H9 (cell line): ENCODE data around the gene LDLRAD4. TPM values are rescaled to one million over a fixed set of nuclear protein-coding genes. Genes with fewer than 3 reads are reported as not detected.

Source experiments
- DNase-seq: peaks from one replicate; pipeline ENCODE4 v3.0.0-alpha.2; 2017
- H2AFZ ChIP-seq: one replicate; pipeline ENCODE4 v1.6.1; 2013; ENCODE audit warnings: mild to moderate bottlenecking, low read length, control low read depth, moderate library complexity
- H2AK5ac ChIP-seq: 2 replicates; pipeline ENCODE4 v1.6.1; 2013; ENCODE audit warnings: low read length, control low read depth, mixed read lengths; ENCODE audit not compliant: insufficient read length
- H2BK120ac ChIP-seq: one replicate; pipeline ENCODE4 v1.6.1; 2013; ENCODE audit warnings: low read depth, mild to moderate bottlenecking, low read length, control low read depth, inconsistent platforms; ENCODE audit not compliant: poor library complexity, severe bottlenecking
- H2BK12ac ChIP-seq: 2 replicates; pipeline ENCODE4 v1.6.1; 2013; ENCODE audit warnings: low read length, control low read depth, mixed read lengths, low read depth; ENCODE audit not compliant: insufficient read length
- H2BK15ac ChIP-seq: 2 replicates; pipeline ENCODE4 v1.6.1; 2013; ENCODE audit warnings: low read depth, low read length, control low read depth
- H2BK20ac ChIP-seq: one replicate; pipeline ENCODE4 v1.6.1; 2013; ENCODE audit warnings: low read depth, mild to moderate bottlenecking, low read length, control low read depth, inconsistent platforms; ENCODE audit not compliant: poor library complexity, severe bottlenecking
- H2BK5ac ChIP-seq: 2 replicates; pipeline ENCODE4 v1.6.1; 2013; ENCODE audit warnings: low read length, control low read depth, mixed read lengths; ENCODE audit not compliant: insufficient read length
- H3K14ac ChIP-seq: 2 replicates; pipeline ENCODE4 v1.6.1; 2013; ENCODE audit warnings: low read length, control low read depth; ENCODE audit not compliant: insufficient read depth
- H3K18ac ChIP-seq: 2 replicates; pipeline ENCODE4 v1.6.1; 2013; ENCODE audit warnings: low read depth, mild to moderate bottlenecking, mixed read lengths, low read length, control low read depth; ENCODE audit not compliant: insufficient read length
- H3K23ac ChIP-seq: 2 replicates; pipeline ENCODE4 v1.6.1; 2013; ENCODE audit warnings: low read length, control low read depth, mixed read lengths, low read depth; ENCODE audit not compliant: insufficient read length
- H3K23me2 ChIP-seq: 2 replicates; pipeline ENCODE4 v1.6.1; 2013; ENCODE audit warnings: low read depth, mild to moderate bottlenecking, mixed read lengths, low read length, control low read depth; ENCODE audit not compliant: insufficient read length, poor library complexity, severe bottlenecking
- H3K27ac ChIP-seq: 2 replicates; pipeline ENCODE4 v1.5.1; 2013; ENCODE audit warnings: low read length, control low read depth, mixed read lengths, low read depth; ENCODE audit not compliant: insufficient read length
- H3K27me3 ChIP-seq: 2 replicates; pipeline ENCODE4 v1.6.1; 2013; ENCODE audit warnings: low read length, control low read depth, inconsistent platforms; ENCODE audit not compliant: insufficient read depth
- H3K4ac ChIP-seq: 2 replicates; pipeline ENCODE4 v1.6.1; 2013; ENCODE audit warnings: low read depth, mild to moderate bottlenecking, control low read depth, inconsistent platforms, low read length, moderate library complexity
- H3K4me1 ChIP-seq: 2 replicates; pipeline ENCODE4 v1.6.1; 2013; ENCODE audit warnings: low read length, control low read depth, inconsistent platforms; ENCODE audit not compliant: insufficient read depth
- H3K4me2 ChIP-seq: 2 replicates; pipeline ENCODE4 v1.6.1; 2013; ENCODE audit warnings: low read length, control low read depth, mixed read lengths; ENCODE audit not compliant: insufficient read length, insufficient read depth
- H3K56ac ChIP-seq: 2 replicates; pipeline ENCODE4 v1.6.1; 2013; ENCODE audit warnings: low read depth, mild to moderate bottlenecking, mixed read lengths, low read length, control low read depth; ENCODE audit not compliant: insufficient read length
- H3K79me1 ChIP-seq: 2 replicates; pipeline ENCODE4 v1.6.1; 2013; ENCODE audit warnings: low read depth, mild to moderate bottlenecking, moderate library complexity, low read length, control low read depth, inconsistent platforms; ENCODE audit not compliant: insufficient read depth, poor library complexity, severe bottlenecking
- H3K79me2 ChIP-seq: 2 replicates; pipeline ENCODE4 v1.6.1; 2013; ENCODE audit warnings: low read length, control low read depth, inconsistent platforms; ENCODE audit not compliant: insufficient read depth
- H3K9ac ChIP-seq: 2 replicates; pipeline ENCODE4 v1.6.1; 2013; ENCODE audit warnings: low read length, control low read depth, mixed read lengths; ENCODE audit not compliant: insufficient read length; ENCODE audit errors: extremely low read depth
- H3K9me3 ChIP-seq: one replicate; pipeline ENCODE4 v1.6.1; 2013; ENCODE audit warnings: low read depth, low read length, inconsistent platforms; ENCODE audit not compliant: control insufficient read depth
- H3T11ph ChIP-seq: one replicate; pipeline ENCODE4 v1.6.1; 2013; ENCODE audit warnings: mild to moderate bottlenecking, low read length, control low read depth, inconsistent platforms
- H4K20me1 ChIP-seq: one replicate; pipeline ENCODE4 v1.6.1; 2013; ENCODE audit not compliant: control insufficient read depth, insufficient read length, insufficient read depth
- H4K5ac ChIP-seq: 2 replicates; pipeline ENCODE4 v1.6.1; 2013; ENCODE audit warnings: low read depth, mild to moderate bottlenecking, mixed read lengths, low read length, control low read depth; ENCODE audit not compliant: insufficient read length
- H4K8ac ChIP-seq: replicated peaks from 2 replicates; pipeline ENCODE4 v1.6.1; 2013; ENCODE audit warnings: low read length, control low read depth, mixed read lengths, low read depth; ENCODE audit not compliant: insufficient read length
- H4K91ac ChIP-seq: 2 replicates; pipeline ENCODE4 v1.6.1; 2013; ENCODE audit warnings: low read depth, mild to moderate bottlenecking, moderate library complexity, mixed read lengths, low read length, control low read depth; ENCODE audit not compliant: insufficient read length
- H3K27ac Mint-ChIP-seq, 3 experiments: 2 replicates in 2 of 3; 3 replicates in 1 of 3; pipeline ENCODE4 v1.8.0; 2020 to 2021; ENCODE audit warnings: mixed read lengths in 3 of 3, mild to moderate bottlenecking in 1 of 3, moderate library complexity in 1 of 3
- H3K27me3 Mint-ChIP-seq: 2 replicates; pipeline ENCODE4 v1.8.0; 2021; ENCODE audit warnings: low read depth, mild to moderate bottlenecking, moderate library complexity, mixed read lengths
- H3K36me3 Mint-ChIP-seq, 3 experiments: 2 replicates in 2 of 3; 3 replicates in 1 of 3; pipeline ENCODE4 v1.8.0; 2020 to 2021; ENCODE audit warnings: low read depth in 3 of 3, mixed read lengths in 3 of 3; ENCODE audit not compliant: insufficient read depth in 1 of 3
- H3K4me1 Mint-ChIP-seq, 2 experiments: 2 replicates each; pipeline ENCODE4 v1.8.0; 2020; ENCODE audit warnings: mixed read lengths in 2 of 2
- H3K4me3 Mint-ChIP-seq, 2 experiments: 2 replicates in 1 of 2; 3 replicates in 1 of 2; pipeline ENCODE4 v1.8.0; 2020 to 2021; ENCODE audit warnings: mild to moderate bottlenecking in 2 of 2, mixed read lengths in 2 of 2, moderate library complexity in 1 of 2
- H3K9me3 Mint-ChIP-seq, 2 experiments: 2 replicates in 1 of 2; 3 replicates in 1 of 2; pipeline ENCODE4 v1.8.0; 2020; ENCODE audit warnings: mild to moderate bottlenecking in 2 of 2, mixed read lengths in 2 of 2, moderate library complexity in 1 of 2
- WGBS: extraction: QIAGEN DNeasy Blood & Tissue Kit; methylation state at CpG from one replicate; pipeline ENCODE4 v1.1.7; 2013; ENCODE audit warnings: missing lambda C conversion rate, low lambda C conversion rate, mixed read lengths; ENCODE audit not compliant: insufficient read length; ENCODE audit errors: extremely low coverage; 5-methylcytosine and 5-hydroxymethylcytosine counted together
- total RNA-seq: library from RNA; stranded (reverse); gene quantifications from 2 replicates; pipeline ENCODE4 v1.2.1, GENCODE V29; 2021
- TF ChIP-seq, protein P1 (sequence below): fragments of 200-600 bp; sonication (generic); conservative IDR thresholded peaks from 3 replicates; pipeline ENCODE4 v1.8.0; 2021; ENCODE audit warnings: antibody characterized with exemption, mild to moderate bottlenecking

Gene LDLRAD4
- total RNA-seq, 1 experiment from 2014 or later, result 3.9 TPM

DNA sequence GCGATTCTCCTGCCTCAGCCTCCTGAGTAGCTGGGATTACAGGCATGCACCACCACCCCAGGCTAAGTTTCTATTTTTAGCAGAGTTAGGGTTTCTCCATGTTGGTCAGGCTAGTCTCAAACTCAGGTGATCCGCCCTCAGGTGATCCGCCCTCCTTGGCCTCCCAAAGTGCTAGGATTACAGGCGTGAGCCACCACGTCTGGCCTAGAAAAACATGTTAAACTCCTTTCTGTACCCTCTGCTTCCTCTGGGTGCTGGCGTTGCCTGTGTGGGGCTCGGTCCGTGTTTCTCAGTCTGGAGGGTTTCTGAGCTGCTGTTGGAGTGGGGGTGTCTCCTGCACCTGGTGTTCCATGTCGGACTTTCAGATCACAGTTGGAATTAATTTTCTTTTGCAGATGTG lies 17.9 kb downstream of the LDLRAD4 start:
- H2BK20ac ChIP-seq, result no peak overlapping the region
- H2BK5ac ChIP-seq, result no peak overlapping the region
- H4K8ac ChIP-seq, result no peak overlapping the region
- H4K5ac ChIP-seq, result no peak overlapping the region
- H3K9ac ChIP-seq, result no peak overlapping the region
- peaks cover 36 to 49% of the 10 kb centered on the region in 2 experiments for H3K4me1 Mint-ChIP-seq
- H3K4me1 ChIP-seq, result no peaks in the 10 kb centered on the region
- no peak overlapping the region for H3K4me3 Mint-ChIP-seq
- H3K4me2 ChIP-seq, result no peak overlapping the region
- no peak overlapping the region for H3K56ac ChIP-seq
- H3K14ac ChIP-seq, result no peak overlapping the region
- H3K79me1 ChIP-seq, result no peaks in the 10 kb centered on the region
- no peak overlapping the region for H4K91ac ChIP-seq
- no peak overlapping the region for H2BK12ac ChIP-seq
- no peaks in the 10 kb centered on the region for H3K79me2 ChIP-seq
- no peak overlapping the region for H2AK5ac ChIP-seq
- H3K18ac ChIP-seq, result no peak overlapping the region
- TF ChIP-seq, protein P1, sequence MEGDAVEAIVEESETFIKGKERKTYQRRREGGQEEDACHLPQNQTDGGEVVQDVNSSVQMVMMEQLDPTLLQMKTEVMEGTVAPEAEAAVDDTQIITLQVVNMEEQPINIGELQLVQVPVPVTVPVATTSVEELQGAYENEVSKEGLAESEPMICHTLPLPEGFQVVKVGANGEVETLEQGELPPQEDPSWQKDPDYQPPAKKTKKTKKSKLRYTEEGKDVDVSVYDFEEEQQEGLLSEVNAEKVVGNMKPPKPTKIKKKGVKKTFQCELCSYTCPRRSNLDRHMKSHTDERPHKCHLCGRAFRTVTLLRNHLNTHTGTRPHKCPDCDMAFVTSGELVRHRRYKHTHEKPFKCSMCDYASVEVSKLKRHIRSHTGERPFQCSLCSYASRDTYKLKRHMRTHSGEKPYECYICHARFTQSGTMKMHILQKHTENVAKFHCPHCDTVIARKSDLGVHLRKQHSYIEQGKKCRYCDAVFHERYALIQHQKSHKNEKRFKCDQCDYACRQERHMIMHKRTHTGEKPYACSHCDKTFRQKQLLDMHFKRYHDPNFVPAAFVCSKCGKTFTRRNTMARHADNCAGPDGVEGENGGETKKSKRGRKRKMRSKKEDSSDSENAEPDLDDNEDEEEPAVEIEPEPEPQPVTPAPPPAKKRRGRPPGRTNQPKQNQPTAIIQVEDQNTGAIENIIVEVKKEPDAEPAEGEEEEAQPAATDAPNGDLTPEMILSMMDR, result no peak
- no peak overlapping the region for H3T11ph ChIP-seq
- no peak overlapping the region for H2BK15ac ChIP-seq
- peak overlapping the region in 1 of 3 experiments; percentile 57; a peak in 1 of 7 replicates for H3K27ac Mint-ChIP-seq
- H3K9me3 ChIP-seq, result no peaks in the 10 kb centered on the region
- H3K23ac ChIP-seq, result no peak overlapping the region
- peaks cover 18% of the 10 kb centered on the region for H3K27me3 Mint-ChIP-seq
- no peaks in the 10 kb centered on the region for H3K27me3 ChIP-seq
- no peaks in the 10 kb centered on the region for H3K36me3 Mint-ChIP-seq
- no peak overlapping the region for H3K4ac ChIP-seq
- no peak overlapping the region for H2AFZ ChIP-seq
- H2BK120ac ChIP-seq, result no peak overlapping the region
- no peaks in the 10 kb centered on the region for H4K20me1 ChIP-seq
- H3K27ac ChIP-seq, result no peak overlapping the region
- WGBS, result no CpG with 5 or more reads among the region's 9 CpGs
- no peaks in the 10 kb centered on the region for H3K23me2 ChIP-seq
- no peaks in the 10 kb centered on the region; a peak in 1 of 5 replicates for H3K9me3 Mint-ChIP-seq
- no peak for DNase-seq
